Left renal pelvis (tissue), 4 donors: ENCODE data around the gene PRPSAP2. TPM values are rescaled to one million over a fixed set of nuclear protein-coding genes. Genes with fewer than 3 reads are reported as not detected.
A peak's percentile ranks its signal among the peaks of the same experiment; 100 is the strongest.
"Not testable (repeated sequence)": the region's sequence is repeated elsewhere in the genome, so short reads cannot be mapped to it uniquely, and the experiment has no call there.

Experiments used
- DNase-seq, 4 donors: peaks; one replicate each; pipeline ENCODE4 v3.0.0-alpha.2; 2013; ENCODE audit warnings: low read depth in 4 of 4, low spot score in 3 of 4
- polyA plus RNA-seq, 4 donors: library from polyadenylated mRNA; unstranded; fragments of 120-200 nt; gene quantifications; one replicate each; pipeline ENCODE4 v1.2.1, GENCODE V29; 2013; ENCODE audit not compliant: insufficient read length in 4 of 4

Gene PRPSAP2
- polyA plus RNA-seq, result 10 to 100 TPM; 46.6 to 64.1 (median 58.1) TPM

- peak; percentile 75 to 85 (median 82) for DNase-seq
These were observed at the start of gene PRPSAP2 for GRCh38 chr17:18857864-18858566. Gene PRPSAP2, plus strand, starts transcription at chr17:18858131. Its CDS starts 7,703 bp downstream, at chr17:18865834.

- DNase-seq, result not testable (repeated sequence)
These were observed 42.0 kb upstream of the PRPSAP2 start for GRCh38 chr17:18815924-18816323.

GRCh38 chr17:18816489-18817371 lies 41.2 kb upstream of the PRPSAP2 start:
- DNase-seq, result peak; percentile 7 to 36 (median 32)

- DNase-seq, result not testable (repeated sequence)
These were observed 36.5 kb upstream of the PRPSAP2 start for GRCh38 chr17:18821430-18821829.

- DNase-seq, result not testable (repeated sequence)
These were observed 30.3 kb upstream of the PRPSAP2 start for GRCh38 chr17:18827613-18828012.

GRCh38 chr17:18848501-18848900 lies 9.4 kb upstream of the PRPSAP2 start:
- no peak for DNase-seq

GRCh38 chr17:18850679-18851078 lies 7.3 kb upstream of the PRPSAP2 start:
- DNase-seq, result no peak

GRCh38 chr17:18851201-18851600 lies 6.7 kb upstream of the PRPSAP2 start:
- DNase-seq, result no peak

GRCh38 chr17:18854956-18855355 lies 3.0 kb upstream of the PRPSAP2 start:
- DNase-seq, result no peak

- DNase-seq, result peak; percentile 85 to 93 (median 92)
These were observed 1.9 kb upstream of the PRPSAP2 start for GRCh38 chr17:18855831-18856569.

- DNase-seq, result peak in 1 of 4 donors; percentile 16
These were observed 1.4 kb upstream of the PRPSAP2 start for GRCh38 chr17:18856570-18856915.

GRCh38 chr17:18858567-18859245 lies 775 bp downstream of the PRPSAP2 start:
- no peak for DNase-seq

GRCh38 chr17:18859256-18859655 lies 1.3 kb downstream of the PRPSAP2 start:
- DNase-seq, result no peak

GRCh38 chr17:18860161-18860972 lies 2.4 kb downstream of the PRPSAP2 start:
- DNase-seq, result no peak

- no peak for DNase-seq
These were observed 4.1 kb downstream of the PRPSAP2 start for GRCh38 chr17:18862011-18862410.

GRCh38 chr17:18864996-18865395 lies 7.1 kb downstream of the PRPSAP2 start:
- DNase-seq, result not testable (repeated sequence)

GRCh38 chr17:18866866-18867813 lies 9.2 kb downstream of the PRPSAP2 start:
- DNase-seq, result no peak

- no peak for DNase-seq
These were observed 19.2 kb downstream of the PRPSAP2 start for GRCh38 chr17:18877104-18877645.
